Keratinocyte (primary cell): Measurements from ENCODE around the gene ATP10D.

Experiments used
- EZH2 ChIP-seq: IDR thresholded peaks from one replicate; pipeline ENCODE4 v1.6.1; 2012; ENCODE audit warnings: inconsistent platforms, mild to moderate bottlenecking, low read length, moderate library complexity
- TF ChIP-seq, protein P1 (sequence below), 3 experiments: IDR thresholded peaks in 1 of 3; conservative IDR thresholded peaks in 1 of 3; optimal IDR thresholded peaks in 1 of 3; 2 replicates in 2 of 3; 3 replicates in 1 of 3; pipeline versions ENCODE3 to v1.5.1; 2011; ENCODE audit warnings: low read length in 3 of 3, mild to moderate bottlenecking in 3 of 3, moderate library complexity in 2 of 3, control low read depth in 1 of 3, inconsistent platforms in 1 of 3; ENCODE audit not compliant: insufficient read depth in 2 of 3; ENCODE audit errors: extremely low read depth in 1 of 3

DNA sequence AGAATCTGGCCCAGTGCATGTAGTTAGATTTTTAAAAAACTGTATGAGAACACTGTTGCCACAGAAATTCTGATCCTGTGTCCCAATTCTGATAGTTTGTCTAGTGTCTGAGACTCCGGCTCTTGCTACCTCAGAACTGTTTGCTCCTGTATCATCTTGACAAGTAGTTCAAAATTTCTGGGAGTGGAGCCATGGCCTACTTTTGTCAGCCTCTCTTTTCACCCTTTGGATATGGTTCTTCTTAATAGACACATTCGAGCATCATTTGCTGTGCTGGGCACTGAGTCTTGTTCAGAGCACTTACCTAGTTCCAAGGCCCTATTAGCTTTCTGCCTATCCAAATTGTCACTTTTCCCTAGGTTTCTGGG is 46.9 kb downstream of the ATP10D start:
- TF ChIP-seq, protein P1, sequence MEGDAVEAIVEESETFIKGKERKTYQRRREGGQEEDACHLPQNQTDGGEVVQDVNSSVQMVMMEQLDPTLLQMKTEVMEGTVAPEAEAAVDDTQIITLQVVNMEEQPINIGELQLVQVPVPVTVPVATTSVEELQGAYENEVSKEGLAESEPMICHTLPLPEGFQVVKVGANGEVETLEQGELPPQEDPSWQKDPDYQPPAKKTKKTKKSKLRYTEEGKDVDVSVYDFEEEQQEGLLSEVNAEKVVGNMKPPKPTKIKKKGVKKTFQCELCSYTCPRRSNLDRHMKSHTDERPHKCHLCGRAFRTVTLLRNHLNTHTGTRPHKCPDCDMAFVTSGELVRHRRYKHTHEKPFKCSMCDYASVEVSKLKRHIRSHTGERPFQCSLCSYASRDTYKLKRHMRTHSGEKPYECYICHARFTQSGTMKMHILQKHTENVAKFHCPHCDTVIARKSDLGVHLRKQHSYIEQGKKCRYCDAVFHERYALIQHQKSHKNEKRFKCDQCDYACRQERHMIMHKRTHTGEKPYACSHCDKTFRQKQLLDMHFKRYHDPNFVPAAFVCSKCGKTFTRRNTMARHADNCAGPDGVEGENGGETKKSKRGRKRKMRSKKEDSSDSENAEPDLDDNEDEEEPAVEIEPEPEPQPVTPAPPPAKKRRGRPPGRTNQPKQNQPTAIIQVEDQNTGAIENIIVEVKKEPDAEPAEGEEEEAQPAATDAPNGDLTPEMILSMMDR (optimal IDR thresholded peaks at IDR 0.05 in 1 of 3, IDR thresholded peaks at IDR 0.05 in 1 of 3, conservative IDR thresholded peaks at IDR 0.05 in 1 of 3; ENCODE audit: extremely low read depth in 1 of 3, insufficient read depth in 2 of 3, low read length in 3 of 3) = no peak
- TF ChIP-seq EZH2 = no peak
